ENCODE data around the gene CIART. TPM values are rescaled to one million over a fixed set of nuclear protein-coding genes. Genes with fewer than 3 reads are reported as not detected.

The CIART gene
- total and polyA plus RNA-seq, 7 experiments from 2014 or later = 0.87 to 2.6 (median 2.0) TPM

DNA sequence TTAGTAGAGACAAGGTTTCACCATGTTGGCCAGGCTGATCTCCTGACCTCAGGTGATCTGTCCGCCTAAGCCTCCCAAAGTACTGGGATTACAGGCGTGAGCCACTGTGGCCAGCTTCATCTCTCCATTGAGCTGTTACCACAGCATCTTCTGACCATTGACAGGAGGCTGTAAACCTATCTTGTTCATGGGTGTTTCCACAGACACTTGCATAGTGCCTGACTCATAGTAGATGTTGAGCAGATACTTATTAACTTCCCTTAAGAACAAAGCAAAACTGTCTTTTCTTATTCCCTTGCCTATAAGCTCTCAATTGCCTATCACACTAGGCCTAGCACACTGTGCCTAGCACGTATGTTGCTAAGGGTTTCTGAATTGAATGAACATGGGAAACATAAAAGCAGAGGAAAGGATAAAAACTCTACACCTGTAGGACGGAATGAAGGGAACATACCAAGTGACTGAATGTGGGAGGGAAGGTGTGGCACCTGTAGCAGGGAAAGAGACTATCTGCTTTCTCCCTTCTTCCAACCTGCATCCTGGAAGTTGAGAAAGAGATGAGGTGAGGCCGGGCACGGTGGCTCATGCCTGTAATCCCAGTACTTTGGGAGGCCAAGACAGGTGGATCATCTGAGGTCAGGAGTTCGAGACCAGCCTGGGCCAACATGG lies 10.9 kb upstream of the CIART start:
- CTCF ChIA-PET = interaction anchor here (1.0 to 1.2 kb wide), 2 partner anchors 10 to 16 kb away, joined by 3 to 4 read pairs; no protein-coding TSS in a partner anchor
- peaks cover 13 to 20% of the 10 kb centered on the region in 2 donors for H3K4me1 ChIP-seq (ENCODE audit: control insufficient read depth in 2 of 2, insufficient read depth in 2 of 2, low read length in 2 of 2)
- no peak overlapping the region for H3K27ac ChIP-seq (ENCODE audit: low read depth, low read length)
- Mint-ChIP-seq H3K4me3 (peak overlapping the region in 1 of 10 donors; percentile 69), H3K27ac (no peak overlapping the region), H3K4me1 (peaks cover 25 to 32% (median 29%) of the 10 kb centered on the region in 7 donors), H3K36me3 (peaks cover 11 to 33% (median 13%) of the 10 kb centered on the region in 5 donors), H3K27me3 (no peaks in the 10 kb centered on the region), H3K9me3 (peaks cover 0 to 7% (median 0%) of the 10 kb centered on the region in 11 donors)
- no peak for DNase-seq
- H3K9me3 ChIP-seq (ENCODE audit: control insufficient read depth in 2 of 3, low read length in 3 of 3) = no peaks in the 10 kb centered on the region
- H3K27me3 ChIP-seq (ENCODE audit: control insufficient read depth in 2 of 2, insufficient read depth in 2 of 2, low read length in 2 of 2) = no peaks in the 10 kb centered on the region
- peaks cover 5 to 18% (median 6%) of the 10 kb centered on the region in 3 experiments for H3K36me3 ChIP-seq (ENCODE audit: control insufficient read depth in 2 of 3, insufficient read depth in 3 of 3, low read length in 3 of 3)
- ATAC-seq = no peak
- H3K4me3 ChIP-seq (ENCODE audit: low read length) = no peak overlapping the region
- POLR2A ChIA-PET = interaction anchor here (1.5 to 1.7 kb wide), 2 partner anchors 9 to 36 kb away, joined by 4 to 6 read pairs; partner anchors contain the start of gene ANP32E
- intact Hi-C loops (cut with micrococcal nuclease) = no loop called here

DNA sequence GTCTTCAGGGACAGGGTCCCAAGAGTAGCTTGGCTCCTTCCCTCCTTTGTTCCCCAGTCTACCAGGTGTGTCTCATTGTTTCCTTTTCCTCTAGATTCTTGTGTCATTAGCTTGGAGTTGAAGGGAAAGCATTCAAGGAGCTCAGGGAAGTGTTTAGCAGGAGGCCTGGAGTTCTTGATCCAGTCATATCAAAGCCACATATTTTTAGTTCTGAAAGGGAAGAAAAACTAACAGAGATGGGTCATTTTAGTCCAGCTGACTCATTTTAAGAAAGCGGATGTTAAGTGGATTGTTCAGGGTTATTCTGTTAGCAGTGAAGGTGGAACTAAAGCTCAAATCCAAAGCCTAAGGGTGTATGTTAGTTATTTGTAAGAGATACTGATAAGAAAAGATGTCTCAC lies 9.0 kb upstream of the CIART start:
- H3K27ac Mint-ChIP-seq = no peak overlapping the region
- POLR2A ChIA-PET = interaction anchor here (0.5 to 1.7 kb wide), 3 partner anchors 8 to 90 kb away, joined by 3 to 4 read pairs (median 4); partner anchors contain the start of gene RPRD2

DNA sequence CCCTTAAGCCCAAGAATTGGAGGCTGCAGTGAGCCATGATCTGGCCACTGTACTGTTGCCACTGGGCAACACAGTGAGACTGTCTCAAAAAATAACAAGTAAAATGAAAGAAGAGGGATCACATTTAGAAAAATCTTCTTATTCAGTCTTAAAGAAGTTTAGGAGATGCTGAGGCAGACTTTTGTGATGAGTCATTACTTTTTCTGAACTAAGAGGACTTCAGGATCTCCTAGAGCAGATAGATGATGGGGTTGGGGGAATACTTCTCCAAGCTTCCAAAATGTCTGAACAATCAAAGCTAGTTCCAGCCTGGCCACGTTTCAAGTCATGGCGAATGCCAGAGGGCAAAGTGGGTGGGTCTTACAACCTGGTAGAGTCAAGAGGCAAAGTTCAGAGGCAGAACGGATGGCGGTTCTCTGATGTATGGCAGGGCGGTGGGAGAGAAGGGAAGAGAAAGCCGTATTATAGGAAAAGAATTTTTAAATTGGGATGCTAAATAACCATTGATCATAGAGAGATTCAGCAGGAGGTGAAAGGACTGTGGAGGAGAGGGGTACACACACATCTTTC lies 2.1 kb upstream of the CIART start:
- no peak for ATAC-seq

More for the DNA sequence above, 9.0 kb upstream of the CIART start:
- CTCF ChIA-PET = interaction anchor here (1.9 kb wide), 1 partner anchor 17 kb away, joined by 9 read pairs; no protein-coding TSS in a partner anchor
- H3K27me3 ChIP-seq (ENCODE audit: control insufficient read depth in 2 of 2, insufficient read depth in 2 of 2, low read length in 2 of 2) = no peaks in the 10 kb centered on the region
- Mint-ChIP-seq H3K4me1 (peaks cover 10 to 16% (median 12%) of the 10 kb centered on the region in 7 donors), H3K9me3 (peaks cover 0 to 7% (median 0%) of the 10 kb centered on the region in 11 donors), H3K36me3 (peaks cover 5 to 30% (median 11%) of the 10 kb centered on the region in 5 donors), H3K4me3 (no peak overlapping the region), H3K27me3 (no peaks in the 10 kb centered on the region)
- H3K9me3 ChIP-seq (ENCODE audit: control insufficient read depth in 2 of 3, low read length in 3 of 3) = no peaks in the 10 kb centered on the region
- no peak for DNase-seq
- no peak overlapping the region for H3K27ac ChIP-seq (ENCODE audit: low read depth, low read length)
- H3K4me1 ChIP-seq (ENCODE audit: control insufficient read depth in 2 of 2, insufficient read depth in 2 of 2, low read length in 2 of 2) = peaks cover 0 to 4% of the 10 kb centered on the region in 2 donors
- ATAC-seq = no peak
- no peak overlapping the region for H3K4me3 ChIP-seq (ENCODE audit: low read length)
- peaks cover 0 to 9% (median 0%) of the 10 kb centered on the region in 3 experiments for H3K36me3 ChIP-seq (ENCODE audit: control insufficient read depth in 2 of 3, insufficient read depth in 3 of 3, low read length in 3 of 3)
- intact Hi-C loops (cut with micrococcal nuclease) = no loop called here

GRCh38 chr1:150281221-150281757 lies 1.1 kb upstream of the CIART start:
- peaks cover 0 to 13% (median 0%) of the 10 kb centered on the region in 5 donors for H3K27me3 Mint-ChIP-seq
- H3K4me3 Mint-ChIP-seq = peak overlapping the region; percentile 84 to 98 (median 94)
- ChIA-PET CTCF (interaction anchor here (0.7 to 1.2 kb wide), 7 partner anchors 10 to 144 kb away, joined by 3 to 7 read pairs (median 3); partner anchors contain the start of gene CA14), POLR2A (interaction anchor here (0.7 to 2.1 kb wide), 6 partner anchors 8 to 438 kb away, joined by 3 to 19 read pairs (median 3); partner anchors contain the start of genes APH1A and C1orf54)
- peak overlapping the region; percentile 80 to 98 (median 91) for H3K27ac Mint-ChIP-seq
- Histone ChIP-seq H3K9me3 (ENCODE audit: control insufficient read depth in 2 of 3, low read length in 3 of 3) (no peaks in the 10 kb centered on the region), H3K27me3 (ENCODE audit: control insufficient read depth in 2 of 2, insufficient read depth in 2 of 2, low read length in 2 of 2) (no peaks in the 10 kb centered on the region), H3K4me3 (ENCODE audit: low read length) (peak overlapping the region; percentile 58), H3K36me3 (ENCODE audit: control insufficient read depth in 2 of 3, insufficient read depth in 3 of 3, low read length in 3 of 3) (no peaks in the 10 kb centered on the region), H3K4me1 (ENCODE audit: control insufficient read depth in 2 of 2, insufficient read depth in 2 of 2, low read length in 2 of 2) (peaks cover 11 to 23% of the 10 kb centered on the region in 2 donors), H3K27ac (ENCODE audit: low read depth, low read length) (peak overlapping the region; percentile 52)
- peaks cover 20 to 36% (median 32%) of the 10 kb centered on the region in 7 donors for H3K4me1 Mint-ChIP-seq
- peak; percentile 50 for ATAC-seq
- peaks cover 0 to 4% (median 0%) of the 10 kb centered on the region in 11 donors for H3K9me3 Mint-ChIP-seq
- DNase-seq = peak in 7 of 9 donors; percentile 38 to 60 (median 49)
- intact Hi-C loops (cut with micrococcal nuclease) = loop anchor here (1.0 to 5.0 kb wide), 7 partner anchors 12 to 319 kb away; partner anchors contain the start of genes ANP32E (in 1 of the 2) and APH1A (in 1 of the 2)
- H3K36me3 Mint-ChIP-seq = peaks cover 0 to 8% (median 4%) of the 10 kb centered on the region in 5 donors

More for the DNA sequence above, 2.1 kb upstream of the CIART start:
- no peaks in the 10 kb centered on the region for H3K27me3 ChIP-seq (ENCODE audit: control insufficient read depth in 2 of 2, insufficient read depth in 2 of 2, low read length in 2 of 2)
- no peak overlapping the region for H3K27ac ChIP-seq (ENCODE audit: low read depth, low read length)
- Mint-ChIP-seq H3K4me3 (peak overlapping the region in 9 of 10 donors; percentile 10 to 98 (median 75)), H3K4me1 (peaks cover 20 to 36% (median 32%) of the 10 kb centered on the region in 7 donors), H3K27ac (peak overlapping the region in 4 of 9 donors; percentile 1 to 93 (median 24)), H3K36me3 (peaks cover 0 to 9% (median 8%) of the 10 kb centered on the region in 5 donors), H3K27me3 (peaks cover 0 to 13% (median 0%) of the 10 kb centered on the region in 5 donors), H3K9me3 (peaks cover 0 to 4% (median 0%) of the 10 kb centered on the region in 11 donors)
- ChIA-PET POLR2A (interaction anchor here (0.6 to 2.1 kb wide), 5 partner anchors 10 to 393 kb away, joined by 3 to 19 read pairs (median 3); partner anchors contain the start of gene APH1A), CTCF (interaction anchor here (0.7 kb wide), 1 partner anchor 856 kb away, joined by 4 read pairs; no protein-coding TSS in a partner anchor)
- no peak for DNase-seq
- peaks cover 11 to 23% of the 10 kb centered on the region in 2 donors for H3K4me1 ChIP-seq (ENCODE audit: control insufficient read depth in 2 of 2, insufficient read depth in 2 of 2, low read length in 2 of 2)
- H3K4me3 ChIP-seq (ENCODE audit: low read length) = no peak overlapping the region
- no peaks in the 10 kb centered on the region for H3K36me3 ChIP-seq (ENCODE audit: control insufficient read depth in 2 of 3, insufficient read depth in 3 of 3, low read length in 3 of 3)
- intact Hi-C loops (cut with micrococcal nuclease) = loop anchor here in 1 of 2 donors (5.0 kb wide), 1 partner anchor 318 kb away; no protein-coding TSS in a partner anchor
- H3K9me3 ChIP-seq (ENCODE audit: control insufficient read depth in 2 of 3, low read length in 3 of 3) = no peaks in the 10 kb centered on the region

GRCh38 chr1:150282558-150282958 lies 204 bp downstream of the CIART start:
- intact Hi-C loops (cut with micrococcal nuclease) = loop anchor here (1.0 to 5.0 kb wide), 6 partner anchors 11 to 320 kb away; partner anchors contain the start of genes PRPF3 (in 2 of the 2), ANP32E (in 1 of the 2), APH1A (in 1 of the 2) and MRPS21 (in 1 of the 2)
- no peaks in the 10 kb centered on the region for H3K27me3 ChIP-seq (ENCODE audit: control insufficient read depth in 2 of 2, insufficient read depth in 2 of 2, low read length in 2 of 2)
- no peaks in the 10 kb centered on the region for H3K36me3 ChIP-seq (ENCODE audit: control insufficient read depth in 2 of 3, insufficient read depth in 3 of 3, low read length in 3 of 3)
- ATAC-seq (no peak), DNase-seq (no peak)
- Mint-ChIP-seq H3K9me3 (peaks cover 0 to 4% (median 0%) of the 10 kb centered on the region in 11 donors), H3K36me3 (peaks cover 0 to 4% (median 0%) of the 10 kb centered on the region in 5 donors), H3K27ac (peak overlapping the region; percentile 80 to 98 (median 91)), H3K4me1 (peaks cover 20 to 36% (median 32%) of the 10 kb centered on the region in 7 donors), H3K4me3 (peak overlapping the region; percentile 84 to 98 (median 94)), H3K27me3 (peaks cover 0 to 13% (median 0%) of the 10 kb centered on the region in 5 donors)
- H3K4me1 ChIP-seq (ENCODE audit: control insufficient read depth in 2 of 2, insufficient read depth in 2 of 2, low read length in 2 of 2) = peaks cover 11 to 23% of the 10 kb centered on the region in 2 donors
- ChIA-PET POLR2A (interaction anchor here (0.5 to 2.1 kb wide), 6 partner anchors 14 to 350 kb away, joined by 3 to 19 read pairs (median 4); partner anchors contain the start of gene APH1A), CTCF (no interaction called here)
- peak overlapping the region; percentile 58 for H3K4me3 ChIP-seq (ENCODE audit: low read length)
- H3K9me3 ChIP-seq (ENCODE audit: control insufficient read depth in 2 of 3, low read length in 3 of 3) = no peaks in the 10 kb centered on the region
- H3K27ac ChIP-seq (ENCODE audit: low read depth, low read length) = no peak overlapping the region

All from naive thymus-derived CD4-positive, alpha-beta T cell (primary cell).